NCI-H1105 treated with DMSO at 0.1 percent for 48 hours (cell line): ENCODE results near the gene OR7A10.
A peak's percentile ranks its signal among the peaks of the same experiment; 100 is the strongest.

Source experiments
- DNase-seq: peaks from one replicate; lab custom pipeline; 2025; lab: John Stamatoyannopoulos, UW

Gene OR7A10

GRCh38 chr19:14795078-14795721 is 53.5 kb downstream of the OR7A10 start:
- no peak for DNase-seq

DNA sequence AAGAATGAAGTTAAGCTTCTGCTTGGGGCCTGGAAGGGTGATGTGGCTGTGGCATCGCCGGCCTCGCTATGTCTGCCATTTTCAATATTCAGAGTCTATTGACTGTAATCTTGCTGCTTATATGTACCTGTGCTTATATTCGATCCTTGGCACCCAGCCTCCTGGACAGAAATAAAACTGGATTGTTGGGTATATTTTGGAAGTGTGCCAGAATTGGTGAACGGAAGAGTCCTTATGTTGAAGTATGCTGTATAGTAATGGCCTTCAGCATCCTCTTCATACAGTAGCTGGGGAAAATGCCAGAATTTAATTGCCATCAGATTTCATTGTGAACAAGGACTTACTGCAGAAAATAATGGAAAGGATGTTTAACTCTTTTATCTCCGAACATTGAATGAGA is 56.5 kb downstream of the OR7A10 start:
- peak; percentile 81 for DNase-seq
